ENCODE measurements around the gene EXOC6. TPM values are rescaled to one million over a fixed set of nuclear protein-coding genes. Genes with fewer than 3 reads are reported as not detected.

EXOC6 gene
- total RNA-seq, 1 experiment from 2014 or later, result 17.0 TPM

GRCh38 chr10:93072713-93073538 is 224.6 kb downstream of the EXOC6 start:
- CTCF ChIA-PET, result interaction anchor here (0.5 to 0.7 kb wide), 2 partner anchors 120 to 309 kb away, joined by 3 to 6 read pairs; no protein-coding TSS in a partner anchor
- no peaks in the 10 kb centered on the region for H3K9me3 ChIP-seq (ENCODE audit: control insufficient read depth, insufficient read depth, low read depth, low read length)
- peaks cover 13% of the 10 kb centered on the region for H3K4me1 ChIP-seq (ENCODE audit: control insufficient read depth, insufficient read depth, low read length)
- DNase-seq (ENCODE audit: low read depth, low spot score) (no peak), ATAC-seq (peak; percentile 52)
- no peak for TF ChIP-seq CTCF (IDR thresholded peaks at IDR 0.05)
- TF ChIP-seq SIN3A (IDR thresholded peaks at IDR 0.05; ENCODE audit: borderline replicate concordance, insufficient read depth, low read depth, low read length), result no peak
- no peak for TF ChIP-seq TCF7L2 (IDR thresholded peaks at IDR 0.05; ENCODE audit: low read depth, low read length)
- no peak for TF ChIP-seq POLR2AphosphoS5 (IDR thresholded peaks at IDR 0.05; ENCODE audit: low read depth, low read length)
- no peak for TF ChIP-seq REST (IDR thresholded peaks at IDR 0.05; ENCODE audit: insufficient read depth in 1 of 2, low read depth in 2 of 2, low read length in 1 of 2)
- intact Hi-C loops (cut with micrococcal nuclease; ENCODE audit: unreplicated experiment) (loop anchor here (10.0 kb wide), 1 partner anchor 188 kb away; no protein-coding TSS in a partner anchor), in situ Hi-C loops (cut with HindIII; ENCODE audit: low pct_unique_long_range_greater_than_20kb, low sequenced_read_pairs) (no loop called here)
- peak overlapping the region; percentile 42 to 62 for H3K4me3 ChIP-seq (ENCODE audit: low read depth in 2 of 2, low read length in 2 of 2)
- H3K27me3 ChIP-seq (ENCODE audit: control insufficient read depth, insufficient read depth, low read length), result peaks cover 29% of the 10 kb centered on the region
- no peaks in the 10 kb centered on the region for H3K36me3 ChIP-seq (ENCODE audit: control insufficient read depth, insufficient read depth, low read length)
- BruUV-seq (replicated peaks), result no TSS peak
- POLR2A ChIA-PET, result no interaction called here
- no peak overlapping the region for H3K27ac ChIP-seq (ENCODE audit: low read length)

GRCh38 chr10:93073539-93074146 is 225.3 kb downstream of the EXOC6 start, which contains the start of gene CYP26A1:
Gene CYP26A1 (plus strand): TSS chr10:93073893. CDS start chr10:93073935, 42 bp downstream.
- intact Hi-C loops (cut with micrococcal nuclease; ENCODE audit: unreplicated experiment) (loop anchor here (10.0 kb wide), 1 partner anchor 189 kb away; no protein-coding TSS in a partner anchor), in situ Hi-C loops (cut with HindIII; ENCODE audit: low pct_unique_long_range_greater_than_20kb, low sequenced_read_pairs) (no loop called here)
- H3K4me1 ChIP-seq (ENCODE audit: control insufficient read depth, insufficient read depth, low read length), result peaks cover 13% of the 10 kb centered on the region
- POLR2A ChIA-PET, result interaction anchor here (0.7 kb wide), 1 partner anchor 10 kb away, joined by 4 read pairs; no protein-coding TSS in a partner anchor
- H3K27me3 ChIP-seq (ENCODE audit: control insufficient read depth, insufficient read depth, low read length), result peaks cover 26% of the 10 kb centered on the region
- H3K4me3 ChIP-seq (ENCODE audit: low read depth in 2 of 2, low read length in 2 of 2), result peak within 1 kb of the TSS; percentile 42 to 62
- CTCF ChIA-PET, result no interaction called here
- H3K36me3 ChIP-seq (ENCODE audit: control insufficient read depth, insufficient read depth, low read length), result no peaks in the 10 kb centered on the region
- TF ChIP-seq SIN3A (IDR thresholded peaks at IDR 0.05; ENCODE audit: borderline replicate concordance, insufficient read depth, low read depth, low read length) (no peak), TCF7L2 (IDR thresholded peaks at IDR 0.05; ENCODE audit: low read depth, low read length) (peak; percentile 36; the same call in 1 of the 2 replicates)
- no TSS peak for BruUV-seq (replicated peaks)
- ATAC-seq, result peak; percentile 13; the same call in 1 of the 2 replicates
- no peak for DNase-seq (ENCODE audit: low read depth, low spot score)
- no peaks in the 10 kb centered on the region for H3K9me3 ChIP-seq (ENCODE audit: control insufficient read depth, insufficient read depth, low read depth, low read length)
- H3K27ac ChIP-seq (ENCODE audit: low read length), result no peak within 1 kb of the TSS
